Ovary (tissue), 3 donors: ENCODE measurements around the gene TEX29.

Experiments used
- CTCF ChIP-seq, 3 donors: fragments of 450-650 bp in 2 of 3; fragments of 200-600 bp in 1 of 3; IDR thresholded peaks; one replicate each; pipeline versions ENCODE4 v1.5.1 to v1.8.0; 2016 to 2022; ENCODE audit warnings: antibody characterized with exemption in 3 of 3, mild to moderate bottlenecking in 1 of 3
- EP300 ChIP-seq: sonication (generic); formaldehyde crosslinking; IDR thresholded peaks from one replicate; pipeline ENCODE4 v1.6.1; 2017; ENCODE audit warnings: antibody characterized with exemption
- POLR2A ChIP-seq: fragments of 450-650 bp; IDR thresholded peaks from one replicate; pipeline ENCODE4 v1.6.1; 2017; ENCODE audit warnings: antibody characterized with exemption, mild to moderate bottlenecking, moderate library complexity
- donor health status: DM: no; HTN: no; CAD: no.

GRCh38 chr13:111304603-111305289 is 15.7 kb upstream of the TEX29 start:
- TF ChIP-seq CTCF (IDR thresholded peaks at IDR 0.05): no peak
- no peak for TF ChIP-seq POLR2A
- TF ChIP-seq EP300: no peak
